SK-N-SH treated with all-trans-retinoic acid at 6 μM for 48 hours (cell line): ENCODE measurements around the gene ALK.

Experiments used
- ATAC-seq: fragments of 200-7000 bp; cut with Tn5 transposase; 3 replicates; pipeline ENCODE4 v1.9.1; 2020; ENCODE audit warnings: mild to moderate bottlenecking, moderate library complexity
- ARNTL ChIP-seq: fragments of 450-650 bp; formaldehyde crosslinking; IDR thresholded peaks from 2 replicates; pipeline ENCODE4 v1.5.0; 2020; ENCODE audit warnings: low read depth, mild to moderate bottlenecking, moderate library complexity, borderline replicate concordance
- BACH2 ChIP-seq: fragments of 250-450 bp; sonication (Bioruptor Pico); IDR thresholded peaks from 2 replicates; pipeline ENCODE4 v1.9.0; 2021; ENCODE audit warnings: mild to moderate bottlenecking, borderline replicate concordance
- GLIS3 ChIP-seq: fragments of 250-450 bp; sonication (Bioruptor Pico); IDR thresholded peaks from 2 replicates; pipeline ENCODE4 v1.5.0; 2020; ENCODE audit warnings: mild to moderate bottlenecking, moderate library complexity
- ISL1 ChIP-seq: fragments of 250-450 bp; sonication (Bioruptor Pico); IDR thresholded peaks from 2 replicates; pipeline ENCODE4 v2.1.2; 2022; ENCODE audit warnings: mild to moderate bottlenecking, moderate library complexity
- OSR1 ChIP-seq: fragments of 250-450 bp; sonication (Bioruptor Pico); IDR thresholded peaks from 2 replicates; pipeline ENCODE4 v1.8.0; 2022; ENCODE audit warnings: moderate library complexity, mild to moderate bottlenecking, inconsistent platforms
- PPARA ChIP-seq: fragments of 250-450 bp; sonication (Bioruptor Pico); IDR thresholded peaks from 2 replicates; pipeline ENCODE4 v1.5.0; 2020; ENCODE audit warnings: mild to moderate bottlenecking, borderline replicate concordance
- RARB ChIP-seq: fragments of 250-450 bp; sonication (Bioruptor Pico); IDR thresholded peaks from 2 replicates; pipeline ENCODE4 v1.8.0; 2021; ENCODE audit warnings: mild to moderate bottlenecking, moderate library complexity
- SNAI2 ChIP-seq: fragments of 250-450 bp; sonication (Bioruptor Pico); IDR thresholded peaks from 2 replicates; pipeline ENCODE4 v1.5.0; 2020; ENCODE audit warnings: mild to moderate bottlenecking, moderate library complexity
- TCF4 ChIP-seq: fragments of 250-450 bp; sonication (Bioruptor Pico); IDR thresholded peaks from 2 replicates; pipeline ENCODE4 v1.8.0; 2021; ENCODE audit warnings: mild to moderate bottlenecking, moderate library complexity, borderline replicate concordance
- TOX ChIP-seq: fragments of 250-450 bp; sonication (Bioruptor Pico); IDR thresholded peaks from 2 replicates; pipeline ENCODE4 v1.8.0; 2021; ENCODE audit warnings: mild to moderate bottlenecking, moderate library complexity, borderline replicate concordance
- ZC3H10 ChIP-seq: fragments of 250-450 bp; sonication (Bioruptor Pico); IDR thresholded peaks from 2 replicates; pipeline ENCODE4 v1.5.1; 2021; ENCODE audit warnings: mild to moderate bottlenecking, moderate library complexity
- ZFP3 ChIP-seq: fragments of 250-450 bp; sonication (Bioruptor Pico); IDR thresholded peaks from 2 replicates; pipeline ENCODE4 v1.5.0; 2020; ENCODE audit warnings: mild to moderate bottlenecking, moderate library complexity
- ZFP30 ChIP-seq: fragments of 450-650 bp; formaldehyde crosslinking; IDR thresholded peaks from 2 replicates; pipeline ENCODE4 v1.5.0; 2022; ENCODE audit warnings: mild to moderate bottlenecking, moderate library complexity
- ZNF565 ChIP-seq: fragments of 450-650 bp; formaldehyde crosslinking; conservative IDR thresholded peaks from 2 replicates; pipeline ENCODE4 v1.5.0; 2020; ENCODE audit warnings: low read depth, mild to moderate bottlenecking, moderate library complexity
- ZNF70 ChIP-seq: fragments of 450-650 bp; formaldehyde crosslinking; IDR thresholded peaks from 2 replicates; pipeline ENCODE4 v1.5.0; 2020; ENCODE audit warnings: mild to moderate bottlenecking, moderate library complexity
- ZNF8 ChIP-seq: fragments of 450-650 bp; formaldehyde crosslinking; IDR thresholded peaks from 2 replicates; pipeline ENCODE4 v1.5.0; 2020; ENCODE audit warnings: mild to moderate bottlenecking, moderate library complexity
- TF ChIP-seq, protein P1 (sequence below): fragments of 250-450 bp; sonication (Bioruptor Pico); IDR thresholded peaks from 2 replicates; pipeline ENCODE4 v1.5.1; 2021; ENCODE audit warnings: mild to moderate bottlenecking, moderate library complexity
- TF ChIP-seq, protein P2 (sequence below): fragments of 250-450 bp; sonication (Bioruptor Pico); IDR thresholded peaks from 2 replicates; pipeline ENCODE4 v1.5.0; 2020; ENCODE audit warnings: mild to moderate bottlenecking, moderate library complexity
- TF ChIP-seq, protein P3 (sequence below): fragments of 250-450 bp; sonication (Bioruptor Pico); IDR thresholded peaks from 2 replicates; pipeline ENCODE4 v1.8.0; 2021; ENCODE audit warnings: low read depth, mild to moderate bottlenecking, moderate library complexity, borderline replicate concordance
- TF ChIP-seq, protein P4 (sequence below): fragments of 250-450 bp; sonication (Bioruptor Pico); IDR thresholded peaks from 2 replicates; pipeline ENCODE4 v1.5.1; 2020; ENCODE audit warnings: low read depth, mild to moderate bottlenecking, moderate library complexity
- TF ChIP-seq, protein P5 (sequence below): fragments of 250-450 bp; sonication (Bioruptor Pico); IDR thresholded peaks from 2 replicates; pipeline ENCODE4 v1.8.0; 2020; ENCODE audit warnings: mild to moderate bottlenecking, moderate library complexity, borderline replicate concordance

The ALK gene

DNA sequence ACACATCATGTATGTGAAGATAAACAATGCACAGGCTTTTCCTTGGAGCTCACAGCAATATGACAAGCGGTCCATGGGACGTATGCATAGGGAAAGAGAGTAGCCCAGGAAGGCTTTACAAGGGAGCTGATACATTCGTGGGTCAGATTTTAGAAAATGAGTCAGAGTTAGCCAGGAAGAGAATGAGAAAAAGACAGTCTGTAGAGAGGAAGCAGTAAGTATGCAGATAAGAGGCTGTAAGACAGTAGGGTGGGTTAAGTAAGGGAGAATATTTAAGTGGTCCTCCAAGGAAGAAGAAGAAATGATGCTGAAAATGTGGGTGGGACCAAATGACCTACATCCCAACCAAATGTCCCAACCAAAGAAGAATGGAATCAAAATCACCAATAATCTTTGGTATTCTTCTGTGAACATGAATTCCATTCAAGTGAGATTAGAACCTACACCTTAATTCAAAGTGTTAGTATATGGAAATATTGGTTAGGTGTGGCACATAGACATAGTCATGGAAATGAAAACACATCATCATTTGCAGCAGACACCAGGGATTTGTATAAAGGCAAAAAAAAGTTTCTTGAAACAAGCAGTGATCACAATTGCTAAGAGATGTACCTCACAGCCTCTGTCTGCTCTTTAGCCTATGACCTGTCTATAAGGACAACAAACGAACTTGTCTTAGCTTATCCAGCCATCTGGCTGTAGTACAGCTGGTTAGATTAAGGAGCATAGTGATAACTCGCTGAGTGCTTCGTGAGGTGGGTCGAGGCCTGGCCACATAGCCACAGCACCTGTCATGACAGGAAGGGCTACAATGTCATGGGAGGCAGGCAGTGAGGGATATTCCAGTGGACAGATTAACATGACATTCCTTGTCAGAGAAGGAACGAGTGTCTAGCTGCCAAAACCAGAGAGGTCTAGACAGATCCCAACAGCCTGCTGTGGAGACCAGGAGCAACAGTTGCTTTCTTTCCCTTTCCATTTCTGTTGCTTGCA lies 133.6 kb downstream of the ALK start:
- no peak for ATAC-seq
- TF ChIP-seq ZFP30 (CRISPR knock-in tag) = no peak
- TF ChIP-seq, protein P1, sequence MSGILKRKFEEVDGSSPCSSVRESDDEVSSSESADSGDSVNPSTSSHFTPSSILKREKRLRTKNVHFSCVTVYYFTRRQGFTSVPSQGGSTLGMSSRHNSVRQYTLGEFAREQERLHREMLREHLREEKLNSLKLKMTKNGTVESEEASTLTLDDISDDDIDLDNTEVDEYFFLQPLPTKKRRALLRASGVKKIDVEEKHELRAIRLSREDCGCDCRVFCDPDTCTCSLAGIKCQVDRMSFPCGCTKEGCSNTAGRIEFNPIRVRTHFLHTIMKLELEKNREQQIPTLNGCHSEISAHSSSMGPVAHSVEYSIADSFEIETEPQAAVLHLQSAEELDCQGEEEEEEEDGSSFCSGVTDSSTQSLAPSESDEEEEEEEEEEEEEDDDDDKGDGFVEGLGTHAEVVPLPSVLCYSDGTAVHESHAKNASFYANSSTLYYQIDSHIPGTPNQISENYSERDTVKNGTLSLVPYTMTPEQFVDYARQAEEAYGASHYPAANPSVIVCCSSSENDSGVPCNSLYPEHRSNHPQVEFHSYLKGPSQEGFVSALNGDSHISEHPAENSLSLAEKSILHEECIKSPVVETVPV = no peak
- TF ChIP-seq PPARA (CRISPR knock-in tag) = no peak
- TF ChIP-seq, protein P2, sequence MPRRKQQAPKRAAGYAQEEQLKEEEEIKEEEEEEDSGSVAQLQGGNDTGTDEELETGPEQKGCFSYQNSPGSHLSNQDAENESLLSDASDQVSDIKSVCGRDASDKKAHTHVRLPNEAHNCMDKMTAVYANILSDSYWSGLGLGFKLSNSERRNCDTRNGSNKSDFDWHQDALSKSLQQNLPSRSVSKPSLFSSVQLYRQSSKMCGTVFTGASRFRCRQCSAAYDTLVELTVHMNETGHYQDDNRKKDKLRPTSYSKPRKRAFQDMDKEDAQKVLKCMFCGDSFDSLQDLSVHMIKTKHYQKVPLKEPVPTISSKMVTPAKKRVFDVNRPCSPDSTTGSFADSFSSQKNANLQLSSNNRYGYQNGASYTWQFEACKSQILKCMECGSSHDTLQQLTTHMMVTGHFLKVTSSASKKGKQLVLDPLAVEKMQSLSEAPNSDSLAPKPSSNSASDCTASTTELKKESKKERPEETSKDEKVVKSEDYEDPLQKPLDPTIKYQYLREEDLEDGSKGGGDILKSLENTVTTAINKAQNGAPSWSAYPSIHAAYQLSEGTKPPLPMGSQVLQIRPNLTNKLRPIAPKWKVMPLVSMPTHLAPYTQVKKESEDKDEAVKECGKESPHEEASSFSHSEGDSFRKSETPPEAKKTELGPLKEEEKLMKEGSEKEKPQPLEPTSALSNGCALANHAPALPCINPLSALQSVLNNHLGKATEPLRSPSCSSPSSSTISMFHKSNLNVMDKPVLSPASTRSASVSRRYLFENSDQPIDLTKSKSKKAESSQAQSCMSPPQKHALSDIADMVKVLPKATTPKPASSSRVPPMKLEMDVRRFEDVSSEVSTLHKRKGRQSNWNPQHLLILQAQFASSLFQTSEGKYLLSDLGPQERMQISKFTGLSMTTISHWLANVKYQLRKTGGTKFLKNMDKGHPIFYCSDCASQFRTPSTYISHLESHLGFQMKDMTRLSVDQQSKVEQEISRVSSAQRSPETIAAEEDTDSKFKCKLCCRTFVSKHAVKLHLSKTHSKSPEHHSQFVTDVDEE = no peak
- no peak for TF ChIP-seq ARNTL
- TF ChIP-seq RARB = no peak
- TF ChIP-seq, protein P3, sequence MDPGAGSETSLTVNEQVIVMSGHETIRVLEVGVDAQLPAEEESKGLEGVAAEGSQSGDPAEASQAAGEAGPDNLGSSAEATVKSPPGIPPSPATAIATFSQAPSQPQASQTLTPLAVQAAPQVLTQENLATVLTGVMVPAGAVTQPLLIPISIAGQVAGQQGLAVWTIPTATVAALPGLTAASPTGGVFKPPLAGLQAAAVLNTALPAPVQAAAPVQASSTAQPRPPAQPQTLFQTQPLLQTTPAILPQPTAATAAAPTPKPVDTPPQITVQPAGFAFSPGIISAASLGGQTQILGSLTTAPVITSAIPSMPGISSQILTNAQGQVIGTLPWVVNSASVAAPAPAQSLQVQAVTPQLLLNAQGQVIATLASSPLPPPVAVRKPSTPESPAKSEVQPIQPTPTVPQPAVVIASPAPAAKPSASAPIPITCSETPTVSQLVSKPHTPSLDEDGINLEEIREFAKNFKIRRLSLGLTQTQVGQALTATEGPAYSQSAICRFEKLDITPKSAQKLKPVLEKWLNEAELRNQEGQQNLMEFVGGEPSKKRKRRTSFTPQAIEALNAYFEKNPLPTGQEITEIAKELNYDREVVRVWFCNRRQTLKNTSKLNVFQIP = no peak
- no peak for TF ChIP-seq ZC3H10 (CRISPR knock-in tag)
- no peak for TF ChIP-seq ZNF565
- no peak for TF ChIP-seq ZNF8 (CRISPR knock-in tag)
- TF ChIP-seq TCF4 = no peak
- TF ChIP-seq GLIS3 (CRISPR knock-in tag) = no peak
- no peak for TF ChIP-seq ZFP3
- TF ChIP-seq, protein P4, sequence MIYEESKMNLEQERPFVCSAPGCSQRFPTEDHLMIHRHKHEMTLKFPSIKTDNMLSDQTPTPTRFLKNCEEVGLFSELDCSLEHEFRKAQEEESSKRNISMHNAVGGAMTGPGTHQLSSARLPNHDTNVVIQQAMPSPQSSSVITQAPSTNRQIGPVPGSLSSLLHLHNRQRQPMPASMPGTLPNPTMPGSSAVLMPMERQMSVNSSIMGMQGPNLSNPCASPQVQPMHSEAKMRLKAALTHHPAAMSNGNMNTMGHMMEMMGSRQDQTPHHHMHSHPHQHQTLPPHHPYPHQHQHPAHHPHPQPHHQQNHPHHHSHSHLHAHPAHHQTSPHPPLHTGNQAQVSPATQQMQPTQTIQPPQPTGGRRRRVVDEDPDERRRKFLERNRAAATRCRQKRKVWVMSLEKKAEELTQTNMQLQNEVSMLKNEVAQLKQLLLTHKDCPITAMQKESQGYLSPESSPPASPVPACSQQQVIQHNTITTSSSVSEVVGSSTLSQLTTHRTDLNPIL (CRISPR knock-in tag) = no peak
- TF ChIP-seq, protein P5, sequence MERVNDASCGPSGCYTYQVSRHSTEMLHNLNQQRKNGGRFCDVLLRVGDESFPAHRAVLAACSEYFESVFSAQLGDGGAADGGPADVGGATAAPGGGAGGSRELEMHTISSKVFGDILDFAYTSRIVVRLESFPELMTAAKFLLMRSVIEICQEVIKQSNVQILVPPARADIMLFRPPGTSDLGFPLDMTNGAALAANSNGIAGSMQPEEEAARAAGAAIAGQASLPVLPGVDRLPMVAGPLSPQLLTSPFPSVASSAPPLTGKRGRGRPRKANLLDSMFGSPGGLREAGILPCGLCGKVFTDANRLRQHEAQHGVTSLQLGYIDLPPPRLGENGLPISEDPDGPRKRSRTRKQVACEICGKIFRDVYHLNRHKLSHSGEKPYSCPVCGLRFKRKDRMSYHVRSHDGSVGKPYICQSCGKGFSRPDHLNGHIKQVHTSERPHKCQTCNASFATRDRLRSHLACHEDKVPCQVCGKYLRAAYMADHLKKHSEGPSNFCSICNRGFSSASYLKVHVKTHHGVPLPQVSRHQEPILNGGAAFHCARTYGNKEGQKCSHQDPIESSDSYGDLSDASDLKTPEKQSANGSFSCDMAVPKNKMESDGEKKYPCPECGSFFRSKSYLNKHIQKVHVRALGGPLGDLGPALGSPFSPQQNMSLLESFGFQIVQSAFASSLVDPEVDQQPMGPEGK = no peak
- no peak for TF ChIP-seq BACH2
- TF ChIP-seq ISL1 (CRISPR knock-in tag) = no peak
- TF ChIP-seq SNAI2 (CRISPR knock-in tag) = no peak
- no peak for TF ChIP-seq OSR1 (CRISPR knock-in tag)
- TF ChIP-seq TOX (CRISPR knock-in tag) = no peak

DNA sequence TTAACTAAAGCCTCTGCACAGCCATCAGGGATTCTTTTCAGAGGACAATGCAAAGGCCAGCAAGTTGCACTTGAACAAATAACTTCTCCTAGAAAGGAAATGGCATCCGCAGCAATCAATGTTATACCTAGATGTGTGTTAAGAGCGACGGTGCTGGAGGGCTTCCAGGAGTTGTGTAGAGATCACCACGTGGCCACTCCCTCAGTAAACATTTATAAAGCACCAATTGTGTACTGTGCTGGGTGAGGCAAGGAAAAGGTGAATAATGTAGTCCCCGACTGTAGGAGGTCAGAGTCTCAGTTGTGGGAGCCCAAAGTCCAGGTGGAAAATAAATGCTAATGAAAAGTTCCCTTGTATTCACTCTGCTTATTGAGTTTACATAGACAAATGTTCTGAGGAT lies 135.0 kb downstream of the ALK start:
- ATAC-seq = no peak
- TF ChIP-seq ZC3H10 (CRISPR knock-in tag) (no peak), ZFP30 (CRISPR knock-in tag) (no peak), SNAI2 (CRISPR knock-in tag) (no peak), ZFP3 (no peak), TCF4 (no peak), ZNF70 (CRISPR knock-in tag) (no peak), ISL1 (CRISPR knock-in tag) (no peak), BACH2 (no peak)
- TF ChIP-seq, protein P2 = no peak
- TF ChIP-seq, protein P3 = no peak
- TF ChIP-seq, protein P5 = no peak
- TF ChIP-seq, protein P4 (CRISPR knock-in tag) = no peak
